Esophagus squamous epithelium (tissue), 4 donors: ENCODE results near the gene WWOX.

Experiments used
- CTCF ChIP-seq, 6 experiments: fragments of 450-650 bp in 4 of 6; fragments of 200-600 bp in 2 of 6; sonication (generic) in 2 of 6; IDR thresholded peaks; one replicate each; pipeline ENCODE4 v1.5.1; 2016 to 2019; ENCODE audit warnings: antibody characterized with exemption in 6 of 6, mild to moderate bottlenecking in 4 of 6, moderate library complexity in 4 of 6
- POLR2A ChIP-seq, 4 donors: fragments of 450-650 bp; IDR thresholded peaks; one replicate each; pipeline ENCODE4 v1.6.1; 2017; ENCODE audit warnings: antibody characterized with exemption in 4 of 4, mild to moderate bottlenecking in 4 of 4, moderate library complexity in 3 of 4

DNA sequence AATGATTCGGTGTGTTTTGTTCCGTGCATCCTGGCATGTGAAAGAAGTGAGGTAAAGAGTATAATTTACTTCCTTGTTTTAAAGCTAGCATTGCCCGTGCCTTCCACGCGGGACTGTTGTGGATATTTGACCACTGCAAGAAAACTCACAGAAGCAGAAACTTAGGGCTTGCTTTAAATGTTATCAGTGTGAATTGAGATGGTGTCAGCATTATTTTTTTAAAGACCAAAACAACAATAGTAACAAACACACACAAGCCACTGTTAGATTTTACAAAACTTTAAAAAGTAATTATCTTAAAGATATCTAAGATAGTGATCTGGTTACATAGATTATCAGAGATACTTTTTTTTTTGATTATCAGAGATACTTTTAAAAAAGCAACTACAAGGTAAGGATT lies 47.4 kb downstream of the WWOX start:
- TF ChIP-seq POLR2A (IDR thresholded peaks at IDR 0.05) (no peak), CTCF (IDR thresholded peaks at IDR 0.05) (no peak)
